Mesothelial cell of epicardium (in vitro differentiated cells): ENCODE measurements around the gene SNAPC3. TPM values are rescaled to one million over a fixed set of nuclear protein-coding genes. Genes with fewer than 3 reads are reported as not detected.

ENCODE experiments used
- DNase-seq, 2 experiments: peaks; one replicate each; pipeline ENCODE4 v3.0.0; 2021; ENCODE audit warnings: low spot score in 2 of 2; ENCODE audit not compliant: unreplicated experiment in 2 of 2
- H3K27ac Mint-ChIP-seq: 2 replicates; pipeline ENCODE4 v1.8.0; 2021; ENCODE audit warnings: mixed read lengths
- H3K27me3 Mint-ChIP-seq: 2 replicates; pipeline ENCODE4 v1.8.0; 2021; ENCODE audit warnings: low read depth, mixed read lengths
- H3K36me3 Mint-ChIP-seq: 2 replicates; pipeline ENCODE4 v1.8.0; 2021; ENCODE audit warnings: mixed read lengths
- H3K4me1 Mint-ChIP-seq: 2 replicates; pipeline ENCODE4 v1.8.0; 2021; ENCODE audit warnings: mixed read lengths
- H3K4me3 Mint-ChIP-seq: 2 replicates; pipeline ENCODE4 v1.8.0; 2021; ENCODE audit warnings: mild to moderate bottlenecking, moderate library complexity, mixed read lengths
- H3K9me3 Mint-ChIP-seq: 2 replicates; pipeline ENCODE4 v1.8.0; 2021; ENCODE audit warnings: mixed read lengths
- CTCF ChIP-seq: fragments of 200-600 bp; sonication (generic); IDR thresholded peaks from one replicate; pipeline ENCODE4 v1.5.0; 2021; ENCODE audit warnings: antibody characterized with exemption; ENCODE audit not compliant: unreplicated experiment
- total RNA-seq: library from RNA; stranded (reverse); gene quantifications from 3 replicates; pipeline ENCODE4 v1.2.1, GENCODE V29; 2021

Gene SNAPC3
- total RNA-seq, 1 donor from 2014 or later = 43.5 TPM

DNA sequence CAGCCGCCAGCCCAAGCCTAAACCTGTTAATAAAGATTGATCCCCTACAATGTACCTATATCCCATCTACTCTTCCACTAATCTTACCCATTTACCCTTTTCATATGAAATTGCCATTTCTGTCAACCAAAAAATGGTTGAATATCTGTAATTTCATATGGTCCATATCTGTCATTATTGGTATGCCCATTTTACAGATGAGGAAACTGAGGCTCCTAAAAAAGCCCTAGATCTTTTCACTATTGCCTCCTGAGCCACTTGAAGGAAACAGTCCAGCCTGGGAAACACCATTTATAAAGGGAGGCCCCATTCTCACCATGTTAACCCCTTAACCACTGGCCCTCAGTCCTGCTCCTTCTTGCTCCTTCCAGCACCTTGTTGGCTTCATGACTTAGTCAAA is 41.2 kb upstream of the SNAPC3 start:
- Mint-ChIP-seq H3K27me3 (no peaks in the 10 kb centered on the region), H3K4me1 (no peaks in the 10 kb centered on the region), H3K9me3 (peaks cover 4% of the 10 kb centered on the region), H3K4me3 (no peak overlapping the region), H3K36me3 (no peaks in the 10 kb centered on the region), H3K27ac (no peak overlapping the region)
- TF ChIP-seq CTCF = no peak
- DNase-seq = no peak

GRCh38 chr9:15386465-15386864 is 36.2 kb upstream of the SNAPC3 start:
- Mint-ChIP-seq H3K4me3 (no peak overlapping the region), H3K4me1 (no peaks in the 10 kb centered on the region), H3K27ac (no peak overlapping the region), H3K36me3 (no peaks in the 10 kb centered on the region), H3K9me3 (no peaks in the 10 kb centered on the region), H3K27me3 (no peaks in the 10 kb centered on the region)
- no peak for TF ChIP-seq CTCF
- DNase-seq = no peak

- TF ChIP-seq CTCF = no peak
- no peak for DNase-seq
- no peak overlapping the region for H3K27ac Mint-ChIP-seq
- H3K27me3 Mint-ChIP-seq = no peaks in the 10 kb centered on the region
- H3K36me3 Mint-ChIP-seq = no peaks in the 10 kb centered on the region
- no peak overlapping the region for H3K4me3 Mint-ChIP-seq
- no peaks in the 10 kb centered on the region for H3K9me3 Mint-ChIP-seq
- no peaks in the 10 kb centered on the region for H3K4me1 Mint-ChIP-seq
Measured at GRCh38 chr9:15389173-15389572, 33.5 kb upstream of the SNAPC3 start.

DNA sequence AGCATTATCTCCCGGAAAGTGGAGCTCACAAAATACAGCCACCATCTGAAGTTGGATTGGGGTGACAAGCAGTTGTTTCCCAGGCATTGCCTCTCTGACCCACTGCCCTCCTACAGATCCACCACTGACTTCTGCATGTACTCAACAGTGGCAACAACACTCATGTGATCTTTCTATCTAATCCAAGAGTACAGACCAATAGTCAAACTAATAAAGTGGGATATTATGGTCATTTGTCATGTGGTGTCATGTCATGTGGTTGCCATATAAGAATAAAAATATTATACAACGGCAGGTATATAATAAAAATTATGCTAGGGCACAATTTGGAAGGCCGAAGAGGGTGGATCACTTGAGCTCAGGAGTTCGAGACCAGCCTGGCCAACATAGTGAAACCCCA is 33.0 kb upstream of the SNAPC3 start:
- Mint-ChIP-seq H3K9me3 (no peaks in the 10 kb centered on the region), H3K4me3 (no peak overlapping the region), H3K36me3 (no peaks in the 10 kb centered on the region), H3K4me1 (no peaks in the 10 kb centered on the region), H3K27me3 (no peaks in the 10 kb centered on the region), H3K27ac (no peak overlapping the region)
- DNase-seq = no peak
- no peak for TF ChIP-seq CTCF

- Mint-ChIP-seq H3K4me1 (no peaks in the 10 kb centered on the region), H3K27me3 (no peaks in the 10 kb centered on the region), H3K36me3 (no peaks in the 10 kb centered on the region), H3K4me3 (no peak overlapping the region), H3K27ac (no peak overlapping the region), H3K9me3 (no peaks in the 10 kb centered on the region)
- TF ChIP-seq CTCF = no peak
- DNase-seq = no peak
Measured at GRCh38 chr9:15390201-15390600, 32.5 kb upstream of the SNAPC3 start.

DNA sequence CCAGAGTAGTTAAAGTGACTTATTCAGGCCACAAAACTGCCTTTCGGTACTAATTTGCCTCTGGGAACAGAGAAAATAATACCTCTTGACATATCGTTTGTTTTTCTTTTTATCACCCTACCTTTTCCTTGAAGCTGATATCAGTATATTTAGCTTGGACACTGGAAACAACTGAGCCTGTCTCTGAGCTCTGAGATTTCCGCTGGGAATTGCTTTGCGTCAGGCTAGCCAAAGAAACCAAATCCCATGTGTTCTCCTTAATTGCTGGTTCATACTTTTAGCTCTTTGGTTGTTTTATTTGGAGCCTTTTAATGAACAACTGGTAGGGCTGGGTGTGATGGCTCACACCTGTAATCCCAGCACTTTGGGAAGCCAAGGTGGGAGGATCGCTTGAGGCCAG is 30.3 kb upstream of the SNAPC3 start:
- no peaks in the 10 kb centered on the region for H3K4me1 Mint-ChIP-seq
- H3K9me3 Mint-ChIP-seq = no peaks in the 10 kb centered on the region
- no peak for TF ChIP-seq CTCF
- no peaks in the 10 kb centered on the region for H3K36me3 Mint-ChIP-seq
- no peaks in the 10 kb centered on the region for H3K27me3 Mint-ChIP-seq
- H3K4me3 Mint-ChIP-seq = no peak overlapping the region
- no peak for DNase-seq
- H3K27ac Mint-ChIP-seq = no peak overlapping the region
